ENCODE results near the gene KLK13.

Gene KLK13

DNA sequence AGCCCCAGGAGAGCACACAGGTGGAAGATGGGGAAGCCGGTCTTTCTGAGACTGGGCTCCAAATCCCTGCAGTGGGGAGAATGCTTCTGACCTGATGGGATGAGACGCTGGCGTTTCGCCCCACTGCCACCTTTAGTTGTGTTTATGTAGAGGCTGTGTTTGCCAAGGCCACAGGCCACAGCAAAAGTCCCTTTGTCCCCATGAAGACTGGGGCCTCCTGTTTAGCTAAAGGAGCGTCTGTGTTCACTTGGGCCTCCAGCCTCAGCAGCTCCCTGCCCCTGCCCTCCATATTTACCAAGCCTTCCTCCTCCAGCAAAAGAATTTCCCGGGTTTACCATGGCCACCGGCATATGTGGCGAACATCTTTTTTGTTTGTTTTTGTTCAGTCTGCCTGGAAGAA lies 28.2 kb upstream of the KLK13 start:
- H3K4me3 ChIP-seq (replicated peaks; ENCODE audit: low read depth, low read length), result no peak overlapping the region
- DNase-seq (ENCODE audit: extremely low read depth, low read depth), result no peak

DNA sequence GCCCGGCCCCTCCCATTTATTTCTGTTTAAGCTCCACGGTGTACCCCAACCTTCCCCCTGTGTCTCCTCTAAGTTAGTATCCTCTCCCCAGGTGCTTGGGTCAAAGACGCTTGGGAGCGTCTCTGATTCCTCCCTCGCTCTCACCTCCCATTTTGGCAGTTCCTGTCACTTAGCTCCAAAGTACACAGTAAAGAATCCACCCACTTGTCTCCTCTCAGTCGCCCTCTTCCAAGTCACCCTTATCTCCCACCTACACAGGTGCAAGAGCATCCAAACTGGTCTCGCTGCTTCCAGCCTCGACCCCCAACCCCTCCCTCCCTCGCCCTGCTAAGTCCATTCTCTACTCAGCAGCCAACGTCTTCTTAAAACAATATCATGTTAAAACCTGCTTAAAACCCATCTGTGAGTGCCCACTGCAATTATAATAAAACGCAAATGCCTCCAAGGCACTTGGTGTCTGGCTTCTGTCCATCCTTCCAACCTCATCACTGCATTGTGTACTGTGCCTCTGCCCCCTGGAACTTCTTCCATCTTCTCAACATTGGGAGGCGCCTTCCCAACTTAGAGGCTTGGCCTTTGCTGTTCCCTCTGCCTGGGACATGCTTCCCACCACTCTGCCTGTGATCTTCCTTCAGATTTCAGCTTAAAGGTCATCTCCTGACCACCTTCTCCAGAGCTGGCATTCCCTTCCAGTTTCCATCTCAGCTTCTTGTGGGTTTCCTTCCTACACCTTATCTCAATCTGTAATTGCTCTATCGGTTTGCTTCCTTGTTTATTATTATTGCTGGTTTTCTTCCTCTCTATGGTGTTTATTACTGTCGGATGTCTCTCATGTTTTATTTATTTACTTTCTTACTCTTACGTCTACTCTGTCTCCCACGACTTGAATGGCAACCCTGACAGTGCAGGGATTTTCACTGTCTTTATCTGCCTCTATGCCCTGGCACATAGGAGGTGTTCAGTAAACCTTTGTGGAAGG lies 27.3 kb upstream of the KLK13 start:
- no peak for DNase-seq (ENCODE audit: extremely low read depth, low read depth)
- TF ChIP-seq, protein P1, sequence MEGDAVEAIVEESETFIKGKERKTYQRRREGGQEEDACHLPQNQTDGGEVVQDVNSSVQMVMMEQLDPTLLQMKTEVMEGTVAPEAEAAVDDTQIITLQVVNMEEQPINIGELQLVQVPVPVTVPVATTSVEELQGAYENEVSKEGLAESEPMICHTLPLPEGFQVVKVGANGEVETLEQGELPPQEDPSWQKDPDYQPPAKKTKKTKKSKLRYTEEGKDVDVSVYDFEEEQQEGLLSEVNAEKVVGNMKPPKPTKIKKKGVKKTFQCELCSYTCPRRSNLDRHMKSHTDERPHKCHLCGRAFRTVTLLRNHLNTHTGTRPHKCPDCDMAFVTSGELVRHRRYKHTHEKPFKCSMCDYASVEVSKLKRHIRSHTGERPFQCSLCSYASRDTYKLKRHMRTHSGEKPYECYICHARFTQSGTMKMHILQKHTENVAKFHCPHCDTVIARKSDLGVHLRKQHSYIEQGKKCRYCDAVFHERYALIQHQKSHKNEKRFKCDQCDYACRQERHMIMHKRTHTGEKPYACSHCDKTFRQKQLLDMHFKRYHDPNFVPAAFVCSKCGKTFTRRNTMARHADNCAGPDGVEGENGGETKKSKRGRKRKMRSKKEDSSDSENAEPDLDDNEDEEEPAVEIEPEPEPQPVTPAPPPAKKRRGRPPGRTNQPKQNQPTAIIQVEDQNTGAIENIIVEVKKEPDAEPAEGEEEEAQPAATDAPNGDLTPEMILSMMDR (IDR thresholded peaks at IDR 0.05; ENCODE audit: low read depth, low read length, missing control alignments), result no peak
- H3K4me3 ChIP-seq (replicated peaks; ENCODE audit: low read depth, low read length), result no peak overlapping the region

More for the DNA sequence above, 28.2 kb upstream of the KLK13 start:
- TF ChIP-seq, protein P1 (IDR thresholded peaks at IDR 0.05; ENCODE audit: low read depth, low read length, missing control alignments), result no peak

DNA sequence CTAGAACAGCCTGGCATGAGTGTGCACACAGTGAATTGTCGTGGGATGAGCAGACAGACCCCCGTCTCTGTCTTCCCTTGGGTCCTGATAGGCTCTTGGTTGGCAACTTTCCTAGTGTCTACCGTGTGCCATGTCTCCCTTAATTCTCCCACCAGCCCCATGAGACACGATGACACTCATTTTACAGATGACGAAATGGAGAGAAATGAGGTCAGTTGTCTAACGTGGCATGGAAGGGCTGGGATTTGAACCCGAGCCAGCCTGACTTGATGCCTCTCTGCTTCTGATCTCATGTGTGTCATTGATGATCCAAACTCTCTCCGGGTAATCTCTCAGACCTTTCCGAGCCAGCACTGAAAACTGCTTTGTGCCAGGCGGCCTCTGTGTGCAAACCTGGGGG lies 26.2 kb upstream of the KLK13 start:
- DNase-seq (ENCODE audit: extremely low read depth, low read depth), result no peak
- H3K4me3 ChIP-seq (replicated peaks; ENCODE audit: low read depth, low read length), result no peak overlapping the region
- TF ChIP-seq, protein P1 (IDR thresholded peaks at IDR 0.05; ENCODE audit: low read depth, low read length, missing control alignments), result no peak

DNA sequence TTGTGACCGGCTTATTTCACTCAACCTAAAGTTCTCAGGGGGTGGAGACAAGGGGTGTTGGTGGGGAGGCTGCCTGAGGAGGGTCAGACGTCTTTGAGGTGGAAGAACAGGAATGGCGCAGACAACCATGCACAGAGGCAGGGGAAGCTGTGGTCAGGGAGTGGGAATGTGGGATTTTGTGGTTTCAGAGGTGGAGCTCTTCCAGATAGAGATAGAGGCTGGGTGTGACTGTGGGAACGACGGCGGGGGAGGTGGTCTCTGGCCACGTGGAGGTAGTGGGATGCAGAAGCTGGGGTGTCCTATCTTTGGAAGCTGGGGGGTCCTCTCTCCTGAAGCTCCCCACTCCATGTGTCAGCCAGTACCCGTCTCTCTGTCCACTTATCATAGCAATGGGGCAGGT lies 25.6 kb upstream of the KLK13 start:
- DNase-seq (ENCODE audit: extremely low read depth, low read depth), result no peak
- TF ChIP-seq, protein P1 (IDR thresholded peaks at IDR 0.05; ENCODE audit: low read depth, low read length, missing control alignments), result no peak
- no peak overlapping the region for H3K4me3 ChIP-seq (replicated peaks; ENCODE audit: low read depth, low read length)

DNA sequence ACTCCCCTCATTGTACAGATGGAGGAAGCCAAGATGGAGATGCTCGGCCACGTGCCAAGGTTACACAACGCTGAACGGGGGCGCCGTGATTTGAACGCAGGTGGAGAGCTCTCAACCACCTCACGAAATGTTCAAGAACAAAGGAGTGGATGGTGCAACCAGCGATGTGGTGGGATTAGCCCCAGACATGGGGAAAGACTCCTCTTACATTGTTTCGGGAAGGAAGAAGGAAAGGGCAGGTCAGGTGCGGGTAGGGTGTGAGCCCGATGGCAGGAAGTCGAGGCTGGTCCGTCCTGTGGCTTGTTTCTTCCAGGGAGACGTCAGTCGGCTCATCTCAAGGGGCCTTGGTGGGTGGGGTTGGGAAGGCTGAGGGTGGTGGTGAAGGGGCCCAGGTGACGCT lies 24.9 kb upstream of the KLK13 start:
- H3K4me3 ChIP-seq (replicated peaks; ENCODE audit: low read depth, low read length), result no peak overlapping the region
- TF ChIP-seq, protein P1 (IDR thresholded peaks at IDR 0.05; ENCODE audit: low read depth, low read length, missing control alignments), result no peak
- DNase-seq (ENCODE audit: extremely low read depth, low read depth), result no peak

DNA sequence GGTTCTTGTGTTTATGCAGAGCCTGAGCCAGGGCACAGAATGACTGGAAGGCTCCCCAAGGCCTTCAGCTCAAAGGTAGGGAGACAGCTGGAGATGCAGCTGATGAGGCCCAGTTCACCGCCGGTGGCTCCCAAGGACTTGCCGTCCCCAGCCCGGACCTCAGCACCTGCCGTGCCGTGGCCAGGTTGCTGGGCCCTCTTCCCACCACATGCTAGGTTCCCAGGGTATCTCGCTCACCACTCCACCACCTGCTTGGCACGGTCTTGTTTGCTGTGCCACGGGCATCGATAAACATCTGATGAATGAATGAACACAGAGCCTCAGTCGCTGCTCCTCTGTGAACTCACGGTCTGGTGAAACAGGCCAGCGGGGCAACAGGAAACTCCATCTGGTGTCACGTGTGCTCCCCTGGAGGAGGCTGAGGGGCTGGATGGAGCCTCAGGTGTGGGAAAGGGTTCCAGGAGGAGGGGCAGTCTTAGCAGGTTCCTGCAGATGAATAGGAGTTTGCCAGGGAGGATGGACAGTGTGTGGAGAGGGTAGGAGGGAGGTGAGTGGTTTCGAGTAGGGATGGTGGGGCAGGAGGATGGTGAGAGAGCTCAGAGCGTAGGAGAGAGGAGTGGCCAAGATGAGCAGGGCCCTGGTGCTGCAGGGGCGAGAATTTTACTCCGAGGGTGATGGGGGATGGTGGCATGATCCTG lies 21.4 kb upstream of the KLK13 start:
- DNase-seq (ENCODE audit: extremely low read depth, low read depth), result no peak
- TF ChIP-seq, protein P1 (IDR thresholded peaks at IDR 0.05; ENCODE audit: low read depth, low read length, missing control alignments), result no peak
- no peak overlapping the region for H3K4me3 ChIP-seq (replicated peaks; ENCODE audit: low read depth, low read length)
